HEK293 (cell line): ENCODE measurements around the gene LRFN4.

Experiments
- TCF7L2 ChIP-seq: IDR thresholded peaks from 2 replicates; pipeline ENCODE4 v1.6.1; 2011; ENCODE audit warnings: low read depth, mild to moderate bottlenecking, inconsistent platforms, low read length, moderate library complexity, borderline replicate concordance
- ZNF146 ChIP-seq: fragments of 450-650 bp; formaldehyde crosslinking; IDR thresholded peaks from 2 replicates; pipeline ENCODE4 v1.5.1; 2016; ENCODE audit warnings: missing biosample characterization, missing genetic modification characterization
- ZNF274 ChIP-seq, 2 experiments: fragments of 200-500 bp in 1 of 2; fragments of 450-650 bp in 1 of 2; sonication (Bioruptor generic) in 1 of 2; formaldehyde crosslinking in 1 of 2; IDR thresholded peaks; 2 replicates each; pipeline versions ENCODE4 v1.5.1 to v1.6.1; 2014 to 2016; ENCODE audit warnings: borderline replicate concordance in 1 of 2, inconsistent platforms in 1 of 2, low read length in 1 of 2, missing biosample characterization in 1 of 2, missing genetic modification characterization in 1 of 2
- ZNF670 ChIP-seq: fragments of 450-650 bp; formaldehyde crosslinking; IDR thresholded peaks from 2 replicates; pipeline ENCODE4 v1.5.1; 2016; ENCODE audit warnings: missing biosample characterization, missing genetic modification characterization, low read depth

- TF ChIP-seq ZNF274 (IDR thresholded peaks at IDR 0.05; ENCODE audit: low read length) (no peak), ZNF274 (tag by site-specific recombination; IDR thresholded peaks at IDR 0.05; ENCODE audit: borderline replicate concordance) (no peak), TCF7L2 (no peak), ZNF670 (tag by site-specific recombination) (no peak), ZNF146 (tag by site-specific recombination) (no peak)
Observed at GRCh38 chr11:66885950-66886440, 29.1 kb downstream of the LRFN4 start.
